ENCODE measurements around the gene LMAN1L.

The LMAN1L gene

DNA sequence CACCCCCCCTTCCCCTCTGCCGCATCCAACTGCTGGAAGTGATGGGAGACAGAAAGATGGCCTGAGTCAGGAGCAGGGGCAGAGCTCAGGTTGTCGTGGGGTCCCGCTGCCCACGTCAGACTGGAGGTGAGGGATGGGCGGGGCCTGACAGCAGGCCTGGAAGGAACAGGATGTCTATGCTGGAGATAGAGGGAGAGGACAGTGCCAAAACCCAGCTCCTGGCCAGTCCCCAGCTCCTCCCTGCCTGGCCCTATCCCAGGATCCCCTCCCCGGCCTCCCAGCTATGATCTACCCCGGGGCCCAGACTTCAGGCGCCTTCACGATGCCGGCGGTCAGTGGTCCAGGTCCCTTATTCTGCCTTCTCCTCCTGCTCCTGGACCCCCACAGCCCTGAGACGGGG, at the start of gene LMAN1L:
LMAN1L (plus strand) TSS at position 303 of the 400 bp plus-strand sequence; CDS start at position 323, 20 bp downstream.
- DNase-seq: no peak

DNA sequence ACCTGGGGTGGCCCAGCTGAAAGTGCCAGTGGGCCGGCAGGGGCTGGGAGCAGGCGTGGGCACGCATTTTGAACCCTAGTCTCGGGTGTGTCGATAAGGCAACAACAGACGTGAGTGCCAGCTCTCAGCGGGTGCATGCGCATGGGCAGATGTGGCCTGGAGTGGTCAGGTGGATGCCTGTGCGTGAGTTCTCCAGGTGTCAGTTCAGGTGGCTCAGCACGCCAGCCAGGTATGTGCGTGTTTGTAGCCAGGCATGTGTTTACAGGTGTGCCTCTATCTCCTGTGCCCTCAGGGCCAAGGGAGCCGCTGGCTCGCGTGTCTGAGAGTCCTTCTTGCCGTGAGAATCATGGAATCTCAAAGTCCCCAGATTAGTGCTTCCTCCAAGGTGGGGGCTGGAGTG, 49.2 kb upstream of the LMAN1L start:
- DNase-seq: no peak

DNA sequence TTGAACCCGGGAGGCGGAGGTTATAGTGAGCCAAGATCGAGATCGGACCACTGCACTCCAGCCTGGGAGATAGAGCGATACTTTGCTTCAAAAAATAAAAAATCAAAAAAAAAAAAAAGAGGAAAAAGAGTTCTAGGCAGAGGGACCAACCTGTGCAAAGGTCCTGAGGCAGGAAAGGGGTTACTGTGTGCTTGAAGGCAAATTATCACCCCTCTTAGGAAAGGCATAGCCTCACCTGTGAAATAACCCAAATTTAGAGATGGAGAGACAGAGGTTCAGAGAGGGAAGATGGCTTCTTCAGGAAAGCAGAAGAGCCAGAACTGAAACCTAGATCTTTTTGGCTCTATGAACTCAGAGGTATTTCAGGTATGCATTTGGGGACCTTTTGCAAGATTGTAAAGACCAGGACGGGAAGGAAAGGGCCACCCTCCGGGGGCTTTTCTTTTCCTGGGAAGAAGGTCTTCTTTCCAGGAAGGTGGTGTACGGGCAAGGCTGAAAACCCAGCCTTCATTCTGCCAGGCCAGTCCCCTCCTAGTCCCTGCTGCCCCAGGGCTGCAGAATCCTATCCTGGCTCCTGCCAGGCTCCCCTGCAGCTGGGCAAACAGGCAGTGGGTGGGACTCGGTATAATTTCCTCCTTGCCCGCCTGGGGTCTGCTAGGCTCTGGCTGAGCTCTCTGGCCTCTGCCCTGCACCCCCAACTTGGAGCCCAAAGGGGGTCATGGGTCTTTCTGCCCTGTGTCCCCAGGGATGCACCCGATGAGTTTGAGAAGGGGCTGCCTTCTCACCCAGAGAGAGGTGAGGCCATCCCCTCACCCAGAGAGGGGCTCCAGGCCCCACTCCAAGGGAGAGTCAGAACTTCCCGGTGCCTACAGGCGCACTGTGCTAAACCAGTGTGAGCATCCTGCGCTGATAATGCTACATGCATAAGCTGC, 45.2 kb upstream of the LMAN1L start:
- DNase-seq: no peak

DNA sequence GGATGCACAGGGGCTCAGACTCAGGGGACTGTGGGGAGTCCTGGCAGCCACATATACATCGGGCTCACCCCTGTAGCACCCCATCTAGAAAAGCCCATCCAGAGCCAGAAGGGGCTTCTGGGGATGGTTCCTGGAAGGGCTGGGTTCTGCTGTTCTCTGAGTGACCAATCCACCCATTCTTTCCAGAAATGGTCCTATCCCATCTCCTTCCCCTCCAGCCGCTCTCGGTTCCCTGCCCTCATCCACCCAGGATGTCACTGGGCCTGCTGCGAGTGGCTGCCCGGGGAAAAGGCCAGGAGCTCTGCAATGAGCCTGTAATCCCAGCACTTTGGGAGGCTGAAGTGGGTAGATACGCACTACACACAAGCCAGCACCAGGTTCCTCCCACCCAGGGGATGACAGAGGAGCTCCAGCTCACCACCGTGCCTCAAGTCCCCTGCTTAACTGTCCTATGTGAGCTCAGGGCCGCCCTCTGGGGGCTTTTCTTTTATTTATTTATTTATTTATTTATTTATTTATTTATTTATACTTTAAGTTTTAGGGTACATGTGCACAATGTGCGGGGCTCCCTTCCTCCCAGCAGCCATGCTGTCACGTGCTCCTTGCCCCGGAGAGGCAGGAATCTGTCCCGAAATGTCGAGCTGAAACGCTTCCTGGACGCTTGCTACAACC, 44.4 kb upstream of the LMAN1L start:
- DNase-seq: no peak

DNA sequence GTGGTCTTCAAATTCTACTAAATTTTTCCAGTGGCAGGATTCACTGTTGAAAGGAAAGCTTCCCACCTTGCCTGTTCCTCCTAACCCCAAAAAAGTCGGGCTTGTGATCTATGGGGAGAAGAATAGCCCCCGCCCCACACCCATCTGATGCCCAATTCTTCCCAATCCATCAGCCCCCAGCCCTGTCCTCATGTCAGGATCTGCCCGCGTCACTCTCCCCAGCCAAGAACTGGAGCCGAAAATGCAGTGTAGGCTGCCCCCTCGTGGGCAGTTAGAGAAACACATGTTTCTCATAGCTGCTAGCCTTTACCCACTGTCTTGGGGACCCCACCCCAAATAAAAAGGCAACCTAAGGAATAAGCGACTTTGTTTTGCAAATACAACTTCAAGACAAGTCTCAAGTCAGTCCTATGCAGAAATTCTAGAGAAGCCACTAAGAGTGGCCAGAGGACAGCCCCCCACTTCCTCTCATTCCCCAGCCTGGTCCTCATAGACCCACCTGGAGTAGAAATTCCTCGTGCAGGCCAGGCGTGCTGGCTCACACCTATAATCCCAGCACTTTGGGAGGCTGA, 43.8 kb upstream of the LMAN1L start:
- DNase-seq: peak; percentile 59

DNA sequence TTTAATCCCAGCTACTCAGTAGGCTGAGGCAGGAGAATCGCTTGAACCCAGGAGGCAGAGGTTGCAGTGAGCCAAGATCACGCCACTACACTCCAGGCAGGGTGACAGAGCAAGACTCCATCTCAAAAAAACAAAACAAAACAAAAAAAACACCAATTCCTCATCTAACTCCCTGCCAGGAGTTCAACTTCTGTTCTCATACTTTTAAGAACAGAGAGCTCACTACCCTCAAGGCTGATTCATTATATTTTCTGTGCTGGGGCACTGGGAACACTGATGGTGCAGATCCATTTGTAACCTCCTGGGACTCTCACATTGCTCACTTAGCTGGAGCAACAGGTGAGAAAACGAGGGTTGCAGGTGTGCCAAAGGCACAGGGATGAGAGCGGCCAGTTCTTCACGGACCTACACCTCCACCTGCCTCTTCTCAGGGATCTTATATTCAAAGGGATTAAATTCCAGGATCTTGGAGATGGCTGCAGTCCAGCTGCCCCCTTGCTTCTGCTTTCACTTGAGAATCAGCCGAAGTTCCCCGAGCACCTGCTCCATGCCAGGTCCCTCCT, 43.1 kb upstream of the LMAN1L start:
- no peak for DNase-seq

DNA sequence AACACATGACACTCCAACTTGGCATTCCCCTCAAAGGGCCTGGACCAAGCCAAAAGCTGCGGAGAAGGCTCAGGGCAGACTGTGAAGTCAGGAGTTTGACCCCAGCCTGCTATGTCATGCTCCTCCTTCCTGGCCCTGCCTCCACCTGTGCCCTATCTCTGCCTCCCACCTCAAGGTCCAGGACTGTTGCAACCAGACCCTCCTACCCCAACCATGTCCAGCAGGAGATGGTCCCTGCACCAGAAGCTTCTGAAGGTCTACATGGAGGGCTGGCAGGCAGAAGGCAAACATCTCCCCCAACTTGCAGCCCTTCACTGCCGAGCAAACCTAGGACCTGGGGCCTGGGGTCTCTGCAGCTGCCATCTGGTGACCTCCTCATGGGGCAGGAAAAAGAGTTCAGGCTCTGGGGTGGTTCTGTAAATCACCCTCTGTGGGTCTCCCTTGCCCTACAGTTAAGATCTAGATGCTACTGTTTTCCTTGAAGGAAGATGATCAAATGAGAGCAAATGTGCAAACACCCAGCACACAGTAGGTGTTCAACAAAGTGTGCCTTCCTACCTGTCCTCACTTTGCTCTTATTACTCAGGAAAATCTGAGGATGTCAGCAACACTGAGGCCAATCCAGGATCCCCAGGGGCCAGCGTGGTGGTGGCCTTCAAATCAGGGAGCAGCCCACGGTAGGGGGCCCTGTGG, 42.3 kb upstream of the LMAN1L start:
- no peak for DNase-seq

DNA sequence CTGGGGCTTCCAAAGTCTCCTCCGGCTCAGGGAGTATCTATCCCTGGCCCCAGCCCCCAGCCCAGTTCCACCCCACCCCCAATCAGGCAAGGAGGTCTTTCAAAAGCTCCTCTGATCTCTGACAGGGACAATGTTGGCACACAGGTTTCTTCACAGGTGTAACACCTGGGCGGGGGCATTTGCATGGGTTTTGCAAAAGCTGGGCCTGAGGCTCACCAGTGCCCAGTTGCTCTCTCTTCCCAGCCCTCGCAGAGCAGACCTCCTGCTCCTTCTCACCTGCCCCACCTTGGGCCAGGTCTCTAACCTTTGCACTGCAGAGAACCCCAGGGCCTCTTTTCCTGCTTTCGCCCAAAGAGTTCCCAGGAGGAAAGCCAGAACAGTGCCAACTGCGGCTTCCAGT, 39.3 kb upstream of the LMAN1L start:
- no peak for DNase-seq

DNA sequence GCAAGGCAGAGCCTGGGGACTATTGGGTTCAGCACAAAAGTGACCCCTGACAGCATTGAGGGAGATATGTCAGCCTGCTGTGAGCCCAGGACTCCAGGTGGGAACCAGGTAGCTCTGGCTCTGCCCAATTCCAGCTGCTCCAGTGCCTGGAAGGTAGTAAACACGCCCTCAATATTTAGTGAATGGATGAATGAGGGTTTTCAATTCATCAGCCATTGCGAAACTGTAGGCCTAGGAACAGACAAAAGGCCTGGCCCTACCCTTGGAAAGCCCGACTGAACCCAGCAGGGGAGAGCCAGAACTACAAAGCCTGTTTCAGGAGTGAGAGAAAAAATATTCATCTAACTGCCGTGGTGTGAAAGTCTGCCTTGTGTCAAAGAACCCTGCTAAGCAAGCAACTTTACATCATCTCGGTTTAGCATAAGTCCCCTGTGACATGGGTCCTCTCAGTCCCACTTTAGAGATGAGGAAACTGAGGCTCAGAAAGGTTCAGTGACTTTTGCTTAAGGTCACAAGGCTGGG, 38.8 kb upstream of the LMAN1L start:
- DNase-seq: no peak

DNA sequence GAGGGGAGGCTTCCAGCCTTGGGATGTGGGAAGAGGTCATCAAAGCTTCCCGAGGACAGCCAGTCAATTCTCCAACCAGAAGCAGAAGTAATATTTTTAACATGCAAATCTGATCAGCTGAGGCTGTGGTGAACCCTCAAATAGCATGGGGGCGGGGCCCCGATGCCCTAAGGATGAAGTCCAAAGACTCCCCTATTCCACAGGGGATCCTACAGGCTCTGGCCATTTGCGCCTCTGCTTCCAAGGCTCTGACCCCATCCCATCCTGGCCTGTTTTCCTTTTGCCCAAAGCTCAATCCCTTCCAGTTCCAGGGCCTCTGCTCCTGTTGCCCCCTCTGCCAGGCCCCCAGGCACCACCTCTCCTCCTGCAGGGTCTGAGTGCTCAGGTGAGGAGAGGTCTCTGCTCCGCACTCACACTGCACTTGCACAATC, 37.5 kb upstream of the LMAN1L start:
- no peak for DNase-seq

DNA sequence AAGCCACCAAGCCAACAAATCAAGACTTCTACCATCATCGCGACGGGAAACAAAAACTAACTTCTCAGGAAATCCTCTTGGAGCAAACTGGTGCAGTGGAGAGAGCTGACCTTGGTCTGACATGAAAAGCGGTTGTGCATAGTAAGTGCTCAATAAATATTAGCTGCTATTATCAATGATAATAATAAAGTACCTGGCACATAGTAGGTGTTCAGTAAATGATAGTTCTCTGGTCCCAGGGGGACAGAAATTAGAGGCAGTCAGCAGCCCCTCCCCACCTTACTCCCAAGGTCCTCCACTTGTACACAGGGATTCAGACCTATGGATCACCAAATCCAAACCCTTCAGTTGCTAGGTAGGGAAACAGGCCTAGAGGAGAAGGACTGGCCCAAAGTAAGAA, 36.7 kb upstream of the LMAN1L start:
- DNase-seq: no peak

DNA sequence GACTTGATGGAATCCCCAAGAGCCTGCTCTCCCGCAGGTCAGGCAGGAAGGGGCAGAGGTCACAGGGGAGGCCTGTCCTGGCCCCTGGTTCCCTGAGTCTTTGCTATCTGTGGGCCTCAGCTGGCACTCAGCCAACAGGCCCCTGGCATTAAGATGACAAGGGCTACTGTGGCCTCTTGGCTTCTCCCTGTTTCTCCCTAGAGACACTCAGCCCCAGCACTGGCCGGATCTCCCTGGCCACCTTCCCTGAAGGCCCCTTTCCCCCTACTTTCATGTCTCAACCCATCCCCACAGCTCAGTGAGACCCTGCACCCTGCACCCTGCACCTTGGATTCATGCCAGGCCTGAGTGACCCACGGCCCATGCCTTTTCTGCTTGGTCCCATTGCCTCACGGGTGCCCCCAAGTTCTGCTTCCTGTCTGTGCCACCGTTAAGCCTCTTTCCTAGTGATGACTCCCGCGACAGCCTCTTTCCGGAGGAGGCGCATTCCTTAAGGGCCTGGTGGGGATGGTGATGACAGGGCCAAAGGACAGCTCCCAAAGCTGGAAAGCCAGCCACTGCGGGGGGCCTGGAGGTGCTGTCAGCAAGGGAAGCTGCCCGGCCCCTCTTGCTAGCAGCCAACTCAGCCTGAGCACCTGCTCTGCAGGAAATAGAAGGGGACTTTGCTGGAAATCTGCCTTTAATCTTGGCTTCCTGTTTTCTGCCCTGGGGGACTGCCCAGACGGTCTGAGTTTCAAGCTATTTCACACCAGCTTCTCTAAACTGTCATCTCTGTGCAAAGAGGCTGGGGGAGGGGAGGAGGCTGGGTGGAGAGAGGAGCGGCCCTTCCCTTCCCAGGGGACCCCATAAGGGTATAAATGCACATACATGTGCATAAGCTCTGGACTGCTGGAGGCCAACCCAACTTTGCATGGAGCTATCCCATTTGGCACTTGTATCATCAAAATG, 35.5 kb upstream of the LMAN1L start:
- DNase-seq: peak; percentile 44

DNA sequence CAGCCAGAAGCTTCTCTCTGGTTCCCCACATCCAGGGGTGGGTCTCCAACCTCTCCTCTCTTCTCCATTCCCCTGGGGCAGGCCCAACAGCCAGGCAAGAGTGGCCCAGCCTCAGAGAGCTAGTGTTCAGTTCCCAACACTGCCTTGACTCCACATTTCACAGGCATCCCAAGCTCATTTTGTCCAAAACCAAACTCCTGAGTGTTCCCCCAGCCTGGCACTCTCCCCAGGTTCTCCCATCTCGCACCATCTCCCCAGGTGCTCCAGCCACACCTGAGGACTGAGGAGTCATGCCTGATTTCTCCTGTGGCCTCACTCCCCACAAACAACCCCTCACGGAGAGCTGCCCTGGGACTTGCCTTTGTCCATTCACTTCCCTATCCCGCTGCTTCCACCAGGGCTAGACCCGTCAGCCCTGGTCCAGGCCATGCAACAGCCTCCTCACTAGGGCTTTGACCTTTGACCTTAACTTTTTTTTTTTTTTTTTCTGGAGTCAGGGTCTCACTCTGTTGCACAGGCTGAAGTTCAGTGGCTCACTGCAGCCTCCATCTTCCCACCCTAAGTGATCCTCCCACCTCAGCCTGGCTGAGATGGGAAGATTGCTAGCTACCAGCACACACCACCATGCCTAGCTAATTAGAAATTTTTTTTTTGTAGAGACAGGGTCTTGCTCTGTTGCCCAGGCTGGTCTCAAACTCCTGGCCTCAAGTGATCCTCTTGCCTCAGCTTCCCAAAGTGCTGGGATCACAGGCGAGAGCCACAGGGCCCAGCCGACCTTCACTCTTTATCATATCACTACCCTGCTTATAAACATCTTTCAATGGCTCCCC, 34.7 kb upstream of the LMAN1L start:
- no peak for DNase-seq

DNA sequence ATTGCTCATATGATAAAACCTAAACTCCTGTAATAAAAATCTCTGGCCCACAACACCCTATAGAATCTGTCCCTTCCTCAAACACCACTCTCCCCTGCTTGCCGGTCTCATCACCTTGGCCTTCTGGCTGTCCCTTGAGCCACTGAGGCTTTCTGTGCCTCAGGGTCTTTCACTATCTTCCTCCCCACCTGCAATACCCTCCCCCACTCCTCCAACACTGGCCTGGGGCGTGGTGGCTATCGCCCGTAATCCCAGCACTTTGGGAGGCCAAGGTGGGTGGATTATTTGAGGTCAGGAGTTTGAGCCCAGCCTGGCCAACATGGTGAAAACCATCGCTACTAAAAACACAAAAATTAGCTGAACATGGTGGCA, 34.0 kb upstream of the LMAN1L start:
- no peak for DNase-seq

DNA sequence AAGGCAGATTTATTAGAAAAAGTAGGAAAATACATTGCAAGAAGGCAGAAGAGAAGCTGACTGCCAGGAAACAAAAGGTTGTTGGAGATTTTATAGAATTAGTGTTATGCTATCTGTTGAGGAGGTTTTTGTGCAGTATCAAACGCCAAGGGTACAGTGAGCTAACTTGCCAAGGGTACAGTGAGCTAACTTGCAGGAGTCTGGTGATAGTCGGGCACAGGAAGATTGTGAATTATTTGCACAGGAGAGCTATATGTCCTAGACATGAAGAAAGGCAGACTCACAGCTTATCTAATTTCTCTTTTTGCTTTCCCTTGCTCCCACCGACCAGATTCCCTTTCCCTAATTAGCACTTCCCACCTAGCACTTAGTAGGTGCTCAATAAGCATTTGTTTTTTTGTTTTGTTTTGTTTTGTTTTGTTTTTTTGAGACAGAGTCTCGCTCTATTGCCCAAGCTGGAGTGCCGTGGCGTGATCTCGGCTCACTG, 33.4 kb upstream of the LMAN1L start:
- no peak for DNase-seq

DNA sequence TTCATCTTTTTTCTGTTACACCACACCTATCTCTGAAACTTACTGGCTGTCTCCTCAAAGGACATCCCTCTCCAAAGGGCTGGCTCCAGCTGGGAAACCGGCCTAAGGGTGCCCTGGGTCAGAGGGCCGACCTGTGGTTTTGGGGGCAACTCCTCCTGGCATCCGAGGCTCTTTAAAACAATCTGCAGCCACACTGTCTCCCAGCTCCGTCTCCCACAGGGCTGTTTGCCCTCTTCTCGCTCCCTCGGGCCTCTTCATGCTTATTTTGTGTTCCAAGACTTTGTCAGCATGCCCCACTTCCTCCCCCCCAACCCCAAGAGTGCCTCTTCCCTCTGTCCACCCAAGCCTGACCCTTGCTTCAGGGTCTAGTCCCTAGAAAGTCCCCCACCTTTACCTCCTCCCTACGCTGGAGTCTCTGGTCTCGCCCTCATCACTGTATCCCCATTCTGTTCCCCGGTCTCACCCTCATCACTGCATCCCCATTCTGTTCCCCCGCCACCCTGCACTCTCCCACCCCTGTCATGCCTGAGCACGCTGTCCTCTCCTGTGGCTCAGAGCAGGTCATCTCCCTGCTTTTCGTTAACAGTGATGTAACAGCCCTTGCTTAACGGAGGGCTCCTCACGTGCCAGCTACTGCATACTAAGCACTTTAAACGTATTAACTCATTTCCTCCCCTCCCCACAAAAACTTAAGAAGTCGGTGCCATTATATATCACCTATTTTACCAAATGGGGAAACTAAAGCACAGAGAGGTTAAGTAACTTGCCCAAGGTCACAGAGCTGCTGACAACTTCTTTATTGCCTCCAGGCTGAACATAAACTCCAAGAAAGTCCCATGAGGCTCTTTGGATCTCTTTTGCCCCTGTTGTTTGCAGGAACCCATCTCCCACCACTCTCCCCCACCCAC, 31.9 kb upstream of the LMAN1L start:
- DNase-seq: peak; percentile 38

DNA sequence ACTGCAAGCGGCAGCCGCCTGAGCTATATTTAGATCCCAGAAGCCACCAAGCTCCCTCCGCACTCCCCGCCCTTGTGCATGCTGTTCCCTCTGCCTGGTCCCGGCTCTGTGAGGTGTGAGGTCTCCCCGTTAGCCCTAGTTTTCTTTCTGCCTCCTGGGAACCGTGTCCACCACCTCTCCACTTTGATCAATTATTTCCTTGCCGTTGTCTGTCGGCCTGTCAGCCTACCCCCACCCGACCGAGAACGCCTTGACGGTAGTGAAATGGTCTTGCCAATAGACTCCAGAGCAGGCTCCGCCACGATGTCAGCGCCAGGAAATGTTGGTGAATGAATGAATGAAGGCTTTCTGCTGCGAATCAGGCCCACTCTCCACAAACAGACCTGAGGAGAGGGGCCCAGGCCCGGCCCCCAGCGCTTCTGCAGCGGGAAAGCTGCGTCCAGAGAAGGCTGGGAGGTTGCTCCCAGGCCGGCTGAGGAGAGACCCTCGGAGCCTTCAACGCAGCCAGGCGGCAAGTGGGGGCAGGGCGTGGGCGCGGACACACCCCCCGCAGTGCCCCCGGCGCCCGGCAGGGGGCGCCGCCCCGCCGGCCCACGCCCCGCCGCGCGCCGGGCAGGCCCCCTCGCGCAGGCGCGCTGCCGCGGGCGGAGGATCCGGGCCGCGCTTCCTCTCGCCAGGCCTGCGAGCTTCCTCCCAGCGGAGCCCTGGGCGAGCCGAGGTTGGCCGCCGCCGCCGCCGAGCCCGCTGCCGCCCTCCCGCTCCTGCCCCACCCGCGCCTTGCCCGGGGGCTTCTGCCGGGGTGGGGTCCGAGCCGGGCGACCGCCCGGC, 31.0 kb upstream of the LMAN1L start, which contains the start of gene CSK:
CSK (plus strand) TSS at position 650 of the 828 bp plus-strand sequence. CDS start 16,218 bp downstream, outside the sequence.
- peak; percentile 75 for DNase-seq

All from EL (cell line).